Activated CD4-positive, CD25-positive, alpha-beta regulatory T cell (primary cell): ENCODE measurements around the gene GRAMD1C.

ENCODE experiments used
- DNase-seq, 4 experiments: peaks; one replicate each; lab custom pipeline; 2025; lab: John Stamatoyannopoulos, UW

The GRAMD1C gene

DNA sequence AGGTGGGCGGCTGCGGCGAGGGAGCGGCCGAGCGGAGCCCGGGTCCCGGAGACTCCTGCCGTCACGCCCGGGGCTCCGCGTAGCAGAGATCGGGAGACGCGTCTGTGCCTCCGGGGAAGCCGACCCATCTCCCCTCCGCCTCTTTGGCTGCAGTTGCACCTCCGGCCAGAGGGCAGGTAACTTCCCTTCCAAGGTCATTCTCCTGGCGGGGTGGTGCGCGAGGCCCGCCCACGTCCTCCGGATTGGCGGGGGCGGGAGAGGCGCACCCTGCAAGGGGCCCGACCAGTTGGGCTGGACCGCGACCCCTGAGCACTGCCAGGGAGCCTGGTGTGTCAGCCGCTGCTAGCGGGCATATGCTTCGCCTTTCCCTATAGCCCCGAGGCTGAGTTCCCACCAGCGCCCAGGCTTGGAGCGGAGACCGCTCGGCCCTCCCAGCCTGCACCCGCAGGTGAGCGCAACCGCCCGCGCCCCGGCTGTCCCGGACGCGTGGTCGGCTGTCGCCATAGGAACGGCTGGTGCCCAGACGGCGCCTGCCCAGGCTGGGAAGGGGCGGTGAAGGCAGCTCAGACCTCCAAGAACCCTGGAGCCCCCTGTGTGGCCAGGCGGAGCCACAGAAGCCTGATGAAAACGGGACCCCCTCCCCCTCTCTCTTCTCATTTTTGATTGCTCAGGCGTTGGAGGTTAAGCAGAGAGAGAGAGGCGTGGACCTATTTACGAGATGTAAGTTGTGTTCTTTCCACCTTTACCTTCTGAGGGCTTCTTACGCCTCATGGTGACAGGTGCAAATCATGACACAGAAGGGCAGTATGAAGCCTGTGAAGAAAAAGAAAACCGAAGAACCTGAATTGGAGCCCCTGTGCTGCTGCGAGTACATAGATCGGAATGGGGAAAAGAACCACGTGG lies 109.7 kb downstream of the GRAMD1C start:
- peak in 2 of 4 experiments; percentile 3 to 6 for DNase-seq

DNA sequence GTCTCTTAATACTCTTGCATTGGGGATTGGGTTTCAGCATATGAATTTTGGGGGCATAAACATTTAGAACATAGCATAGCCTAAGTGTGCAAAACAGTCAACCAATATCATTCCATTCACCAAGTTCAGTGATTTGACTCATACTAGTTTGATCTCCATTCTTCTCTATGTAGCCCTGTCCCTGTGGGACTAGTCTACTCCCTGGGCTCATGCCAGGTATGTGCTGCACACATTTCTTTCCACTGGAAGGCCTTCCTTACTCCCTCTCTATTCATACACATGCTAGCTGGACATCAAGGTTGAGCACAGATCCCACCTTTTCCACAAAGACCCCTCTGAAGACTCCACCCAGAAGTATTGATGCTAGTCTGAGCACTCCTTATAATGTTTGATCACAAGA lies 114.3 kb downstream of the GRAMD1C start:
- no peak for DNase-seq

DNA sequence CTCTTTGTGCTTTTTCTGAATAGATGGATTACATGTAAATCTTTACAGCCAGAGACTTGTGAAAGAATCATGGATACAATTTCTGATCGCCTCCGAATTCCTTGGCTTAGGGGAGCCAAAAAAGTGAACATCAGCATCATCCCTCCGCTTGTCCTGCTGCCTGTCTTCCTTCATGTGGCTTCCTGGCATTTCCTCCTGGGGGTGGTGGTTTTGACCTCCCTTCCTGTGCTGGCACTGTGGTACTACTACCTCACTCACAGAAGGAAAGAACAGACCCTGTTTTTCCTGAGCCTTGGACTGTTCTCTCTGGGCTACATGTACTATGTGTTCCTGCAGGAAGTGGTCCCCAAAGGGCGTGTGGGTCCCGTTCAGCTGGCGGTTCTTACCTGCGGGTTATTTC lies 115.1 kb downstream of the GRAMD1C start:
- DNase-seq, result no peak

DNA sequence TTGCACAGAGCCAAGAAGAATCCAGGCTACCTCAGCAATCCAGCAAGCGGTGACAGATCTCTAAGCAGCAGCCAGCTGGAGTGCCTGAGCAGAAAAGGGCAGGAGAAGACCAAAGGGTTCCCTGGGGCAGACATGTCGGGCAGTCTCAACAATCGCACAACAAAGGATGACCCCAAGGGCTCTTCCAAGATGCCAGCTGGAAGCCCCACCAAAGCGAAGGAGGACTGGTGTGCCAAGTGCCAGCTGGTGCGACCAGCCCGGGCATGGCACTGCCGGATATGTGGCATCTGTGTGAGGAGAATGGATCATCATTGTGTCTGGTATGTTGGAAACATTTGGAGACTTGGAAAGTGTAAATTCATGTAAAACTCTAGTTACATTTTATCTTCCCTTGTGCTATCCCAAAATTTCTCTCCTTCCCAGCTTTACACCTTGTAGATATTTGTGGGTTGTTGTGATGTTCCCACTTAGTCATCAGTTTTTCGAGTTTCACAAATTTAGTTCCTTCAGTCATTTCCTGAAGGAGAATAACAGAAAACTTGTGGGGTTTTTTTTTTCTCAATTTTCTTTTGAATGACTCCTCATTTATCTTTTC lies 115.6 kb downstream of the GRAMD1C start:
- no peak for DNase-seq

DNA sequence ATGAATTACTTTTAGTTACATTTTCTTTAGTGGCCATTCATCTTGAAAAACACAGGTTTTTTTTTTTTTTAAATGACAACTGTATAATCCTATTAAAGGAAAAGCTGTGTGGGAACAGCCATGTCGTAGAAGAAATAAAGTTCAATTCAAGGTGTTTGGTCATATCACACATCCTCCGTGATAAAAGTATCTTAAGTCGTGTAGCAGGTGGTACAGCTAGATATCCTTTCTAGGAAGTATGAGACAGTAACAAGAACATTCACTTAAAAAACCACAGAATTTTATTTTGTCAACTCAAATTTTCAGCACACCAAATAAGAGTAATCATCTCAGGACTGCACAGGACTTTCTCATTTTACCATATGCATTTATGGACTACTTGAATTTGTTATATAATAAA lies 125.3 kb downstream of the GRAMD1C start:
- DNase-seq, result no peak

DNA sequence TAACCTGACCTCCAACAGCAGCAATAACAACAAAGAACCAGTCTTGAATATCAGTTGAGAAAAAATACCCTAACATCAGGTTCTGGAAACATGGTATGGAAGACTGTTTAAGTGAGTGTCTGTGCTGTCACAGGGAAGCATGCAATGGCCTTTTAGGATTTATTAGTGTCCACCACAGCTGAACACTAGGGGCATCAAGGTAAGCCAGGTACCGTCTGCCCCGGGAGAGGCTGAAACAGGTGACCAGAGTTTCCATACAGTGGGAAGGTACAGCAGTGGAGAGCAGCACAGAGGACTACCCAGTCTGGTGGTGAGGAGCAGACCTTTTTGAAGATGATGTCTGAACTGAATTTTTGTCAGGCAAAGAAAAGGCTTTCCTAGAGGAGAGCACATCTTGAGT lies 127.6 kb downstream of the GRAMD1C start:
- DNase-seq, result no peak

DNA sequence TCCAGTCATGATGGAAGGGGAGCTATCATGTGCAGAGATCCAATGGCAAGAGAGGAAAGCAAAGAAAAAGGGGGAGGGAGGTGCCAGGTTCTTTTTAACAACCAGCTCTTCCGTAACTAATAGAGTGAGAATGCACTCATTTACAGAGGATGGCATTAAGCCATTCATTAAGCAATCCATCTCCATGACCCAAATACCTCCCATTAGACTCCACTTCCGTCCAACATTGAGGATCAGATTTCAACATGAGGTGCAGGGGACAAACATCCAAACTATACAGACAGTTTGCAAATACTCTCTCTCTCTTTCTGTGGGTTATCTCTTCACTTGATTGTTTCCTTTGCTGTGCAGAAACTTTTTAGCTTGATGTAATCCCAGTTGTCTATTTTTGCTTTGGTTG lies 130.4 kb downstream of the GRAMD1C start:
- DNase-seq, result no peak

DNA sequence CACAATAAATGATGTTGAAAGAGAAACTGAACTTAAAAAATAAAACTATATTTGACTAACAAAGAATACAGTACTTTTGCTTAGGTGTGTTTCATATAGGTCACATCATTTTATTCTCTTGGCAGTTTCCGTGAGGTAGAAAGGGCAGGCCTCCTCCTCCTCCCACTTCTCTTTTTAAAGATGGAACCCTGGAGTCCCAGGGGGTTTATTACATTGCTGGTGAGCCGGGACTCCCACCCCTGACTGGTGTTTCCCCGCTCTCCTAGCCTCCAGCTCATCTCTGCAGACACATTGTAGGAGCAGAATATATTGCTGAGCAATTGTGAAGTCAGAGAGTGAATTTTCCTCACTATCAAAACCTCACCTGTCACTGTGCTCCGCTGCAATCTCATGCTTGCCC lies 139.2 kb downstream of the GRAMD1C start:
- DNase-seq, result no peak

DNA sequence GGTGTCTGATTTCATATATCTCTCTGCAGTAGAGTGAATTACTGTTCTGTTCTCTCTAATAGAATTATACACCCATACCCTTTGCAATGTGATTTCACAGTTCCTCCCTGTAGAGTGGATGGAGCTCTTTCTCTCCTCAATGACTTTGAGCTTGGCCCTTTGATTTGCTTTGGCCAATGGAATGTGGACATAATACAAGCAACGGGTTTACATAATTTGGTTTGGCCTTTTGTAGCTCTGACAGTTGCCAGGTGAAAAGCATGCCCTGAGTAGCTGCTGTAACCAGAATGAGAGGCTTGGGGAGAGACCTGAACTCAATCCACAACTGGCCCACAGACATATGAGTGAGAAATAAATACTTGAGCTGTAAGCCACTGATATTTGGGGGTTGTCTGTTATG lies 141.3 kb downstream of the GRAMD1C start:
- DNase-seq, result no peak

DNA sequence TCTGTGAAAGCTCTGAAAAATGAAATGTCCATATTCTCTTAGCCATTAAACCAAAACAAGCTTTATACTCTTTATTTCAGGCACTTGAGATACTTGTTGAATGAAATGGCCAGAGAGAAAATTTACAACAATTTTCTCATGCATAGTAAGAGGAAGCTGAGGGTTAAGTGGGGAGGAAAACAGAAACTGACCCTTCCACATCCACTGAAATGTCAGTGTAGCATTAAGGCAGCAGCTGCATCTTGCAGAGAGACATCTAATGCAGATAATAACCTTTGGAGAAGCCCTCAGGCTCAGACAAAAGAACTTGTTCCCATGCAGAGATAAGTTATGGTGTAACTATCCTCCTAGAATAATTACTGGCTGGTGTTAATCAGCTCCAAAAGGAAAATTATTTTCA lies 143.2 kb downstream of the GRAMD1C start:
- no peak for DNase-seq

DNA sequence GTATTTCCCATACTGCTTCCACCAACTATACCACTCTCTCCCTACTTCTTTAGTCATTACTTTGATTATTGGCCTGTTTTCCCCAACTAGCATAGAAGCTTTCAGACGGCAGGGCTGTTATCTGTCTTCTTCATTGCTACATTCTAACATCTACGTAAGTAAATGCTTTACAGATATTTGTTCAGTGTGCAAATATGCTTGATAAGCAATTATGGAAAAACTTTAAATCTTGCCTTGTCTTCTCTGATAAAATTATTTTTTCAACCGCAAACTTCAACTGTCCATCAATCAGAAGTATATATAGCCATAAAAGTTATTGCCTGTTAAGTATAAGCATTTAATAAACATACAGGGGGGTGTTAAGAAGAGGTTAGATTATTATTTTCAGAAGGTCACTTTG lies 145.0 kb downstream of the GRAMD1C start:
- DNase-seq, result no peak

DNA sequence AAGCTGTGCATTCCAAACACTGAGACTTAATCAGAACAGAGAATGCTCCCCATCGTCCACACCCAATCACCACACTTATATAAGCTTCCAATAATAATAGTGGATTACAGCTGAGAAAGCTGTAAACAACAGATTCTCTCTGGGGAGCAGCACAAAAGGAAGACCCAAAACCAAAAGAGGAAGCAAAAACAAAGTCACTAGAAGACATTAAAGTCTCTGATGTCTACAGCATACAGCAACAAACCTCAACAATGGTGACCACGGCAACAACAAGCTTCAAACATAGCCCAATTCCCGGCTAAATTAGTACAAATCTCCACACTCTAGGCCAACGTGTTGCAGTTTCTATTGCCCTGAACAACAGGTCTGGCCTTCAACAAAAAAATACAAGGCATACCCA lies 147.0 kb downstream of the GRAMD1C start:
- no peak for DNase-seq
